Right forelimb (tissue), 1 donor: ENCODE data around the gene TTLL3.
A peak's percentile ranks its signal among the peaks of the same experiment; 100 is the strongest.
"Not testable (repeated sequence)": the region's sequence is repeated elsewhere in the genome, so short reads cannot be mapped to it uniquely, and the experiment has no call there.

Experiments
- DNase-seq: peaks from one replicate; pipeline ENCODE4 v3.0.0-alpha.2; 2018

The TTLL3 gene

GRCh38 chr3:9843715-9844438, 33.8 kb downstream of the TTLL3 start, which contains the start of gene RPUSD3:
RPUSD3 (minus strand) TSS chr3:9844008; CDS start chr3:9843990, 18 bp downstream.
- peak; percentile 98 for DNase-seq

- DNase-seq: no peak
These were observed 36.2 kb downstream of the TTLL3 start for GRCh38 chr3:9846231-9846630.

- no peak for DNase-seq
These were observed 36.9 kb downstream of the TTLL3 start for GRCh38 chr3:9846931-9847488.

- DNase-seq: not testable (repeated sequence)
These were observed 37.8 kb downstream of the TTLL3 start for GRCh38 chr3:9847870-9848269.

- not testable (repeated sequence) for DNase-seq
These were observed 38.8 kb downstream of the TTLL3 start for GRCh38 chr3:9848860-9849259.

GRCh38 chr3:9851383-9851782, 41.3 kb downstream of the TTLL3 start:
- not testable (repeated sequence) for DNase-seq

- DNase-seq: not testable (repeated sequence)
These were observed 41.9 kb downstream of the TTLL3 start for GRCh38 chr3:9851926-9852325.

GRCh38 chr3:9852528-9852927, 42.5 kb downstream of the TTLL3 start:
- DNase-seq: no peak

GRCh38 chr3:9854291-9854940, 44.4 kb downstream of the TTLL3 start:
- not testable (repeated sequence) for DNase-seq

- DNase-seq: no peak
These were observed 45.5 kb downstream of the TTLL3 start for GRCh38 chr3:9855594-9855993.

- DNase-seq: no peak
These were observed 49.5 kb downstream of the TTLL3 start for GRCh38 chr3:9859530-9860025.

GRCh38 chr3:9861201-9861600, 51.1 kb downstream of the TTLL3 start:
- DNase-seq: no peak

GRCh38 chr3:9861626-9862130, 51.6 kb downstream of the TTLL3 start:
- DNase-seq: no peak

- peak; percentile 63 for DNase-seq
These were observed 52.5 kb downstream of the TTLL3 start for GRCh38 chr3:9862391-9863057.

GRCh38 chr3:9863058-9863772, 53.2 kb downstream of the TTLL3 start:
- no peak for DNase-seq

- DNase-seq: peak; percentile 75
These were observed 54.3 kb downstream of the TTLL3 start for GRCh38 chr3:9864200-9864927.

GRCh38 chr3:9865125-9865637, 55.1 kb downstream of the TTLL3 start:
- DNase-seq: not testable (repeated sequence)

GRCh38 chr3:9866639-9867038, 56.6 kb downstream of the TTLL3 start:
- no peak for DNase-seq

GRCh38 chr3:9867106-9867505, 57.0 kb downstream of the TTLL3 start:
- no peak for DNase-seq

- DNase-seq: no peak
These were observed 59.9 kb downstream of the TTLL3 start for GRCh38 chr3:9869955-9870354.

GRCh38 chr3:9870978-9871377, 60.9 kb downstream of the TTLL3 start:
- DNase-seq: no peak
